H9 (cell line): ENCODE data around the gene RAB27B. TPM values are rescaled to one million over a fixed set of nuclear protein-coding genes. Genes with fewer than 3 reads are reported as not detected.

ENCODE experiments used
- DNase-seq: peaks from one replicate; pipeline ENCODE4 v3.0.0-alpha.2; 2017
- H2AFZ ChIP-seq: one replicate; pipeline ENCODE4 v1.6.1; 2013; ENCODE audit warnings: mild to moderate bottlenecking, low read length, control low read depth, moderate library complexity
- H2AK5ac ChIP-seq: 2 replicates; pipeline ENCODE4 v1.6.1; 2013; ENCODE audit warnings: low read length, control low read depth, mixed read lengths; ENCODE audit not compliant: insufficient read length
- H2BK120ac ChIP-seq: one replicate; pipeline ENCODE4 v1.6.1; 2013; ENCODE audit warnings: low read depth, mild to moderate bottlenecking, low read length, control low read depth, inconsistent platforms; ENCODE audit not compliant: poor library complexity, severe bottlenecking
- H2BK12ac ChIP-seq: 2 replicates; pipeline ENCODE4 v1.6.1; 2013; ENCODE audit warnings: low read length, control low read depth, mixed read lengths, low read depth; ENCODE audit not compliant: insufficient read length
- H2BK15ac ChIP-seq: 2 replicates; pipeline ENCODE4 v1.6.1; 2013; ENCODE audit warnings: low read depth, low read length, control low read depth
- H2BK20ac ChIP-seq: one replicate; pipeline ENCODE4 v1.6.1; 2013; ENCODE audit warnings: low read depth, mild to moderate bottlenecking, low read length, control low read depth, inconsistent platforms; ENCODE audit not compliant: poor library complexity, severe bottlenecking
- H2BK5ac ChIP-seq: 2 replicates; pipeline ENCODE4 v1.6.1; 2013; ENCODE audit warnings: low read length, control low read depth, mixed read lengths; ENCODE audit not compliant: insufficient read length
- H3K14ac ChIP-seq: 2 replicates; pipeline ENCODE4 v1.6.1; 2013; ENCODE audit warnings: low read length, control low read depth; ENCODE audit not compliant: insufficient read depth
- H3K18ac ChIP-seq: 2 replicates; pipeline ENCODE4 v1.6.1; 2013; ENCODE audit warnings: low read depth, mild to moderate bottlenecking, mixed read lengths, low read length, control low read depth; ENCODE audit not compliant: insufficient read length
- H3K23ac ChIP-seq: 2 replicates; pipeline ENCODE4 v1.6.1; 2013; ENCODE audit warnings: low read length, control low read depth, mixed read lengths, low read depth; ENCODE audit not compliant: insufficient read length
- H3K23me2 ChIP-seq: 2 replicates; pipeline ENCODE4 v1.6.1; 2013; ENCODE audit warnings: low read depth, mild to moderate bottlenecking, mixed read lengths, low read length, control low read depth; ENCODE audit not compliant: insufficient read length, poor library complexity, severe bottlenecking
- H3K27ac ChIP-seq: 2 replicates; pipeline ENCODE4 v1.5.1; 2013; ENCODE audit warnings: low read length, control low read depth, mixed read lengths, low read depth; ENCODE audit not compliant: insufficient read length
- H3K27me3 ChIP-seq: 2 replicates; pipeline ENCODE4 v1.6.1; 2013; ENCODE audit warnings: low read length, control low read depth, inconsistent platforms; ENCODE audit not compliant: insufficient read depth
- H3K4ac ChIP-seq: 2 replicates; pipeline ENCODE4 v1.6.1; 2013; ENCODE audit warnings: low read depth, mild to moderate bottlenecking, control low read depth, inconsistent platforms, low read length, moderate library complexity
- H3K4me1 ChIP-seq: 2 replicates; pipeline ENCODE4 v1.6.1; 2013; ENCODE audit warnings: low read length, control low read depth, inconsistent platforms; ENCODE audit not compliant: insufficient read depth
- H3K4me2 ChIP-seq: 2 replicates; pipeline ENCODE4 v1.6.1; 2013; ENCODE audit warnings: low read length, control low read depth, mixed read lengths; ENCODE audit not compliant: insufficient read length, insufficient read depth
- H3K56ac ChIP-seq: 2 replicates; pipeline ENCODE4 v1.6.1; 2013; ENCODE audit warnings: low read depth, mild to moderate bottlenecking, mixed read lengths, low read length, control low read depth; ENCODE audit not compliant: insufficient read length
- H3K79me1 ChIP-seq: 2 replicates; pipeline ENCODE4 v1.6.1; 2013; ENCODE audit warnings: low read depth, mild to moderate bottlenecking, moderate library complexity, low read length, control low read depth, inconsistent platforms; ENCODE audit not compliant: insufficient read depth, poor library complexity, severe bottlenecking
- H3K79me2 ChIP-seq: 2 replicates; pipeline ENCODE4 v1.6.1; 2013; ENCODE audit warnings: low read length, control low read depth, inconsistent platforms; ENCODE audit not compliant: insufficient read depth
- H3K9ac ChIP-seq: 2 replicates; pipeline ENCODE4 v1.6.1; 2013; ENCODE audit warnings: low read length, control low read depth, mixed read lengths; ENCODE audit not compliant: insufficient read length; ENCODE audit errors: extremely low read depth
- H3K9me3 ChIP-seq: one replicate; pipeline ENCODE4 v1.6.1; 2013; ENCODE audit warnings: low read depth, low read length, inconsistent platforms; ENCODE audit not compliant: control insufficient read depth
- H3T11ph ChIP-seq: one replicate; pipeline ENCODE4 v1.6.1; 2013; ENCODE audit warnings: mild to moderate bottlenecking, low read length, control low read depth, inconsistent platforms
- H4K20me1 ChIP-seq: one replicate; pipeline ENCODE4 v1.6.1; 2013; ENCODE audit not compliant: control insufficient read depth, insufficient read length, insufficient read depth
- H4K5ac ChIP-seq: 2 replicates; pipeline ENCODE4 v1.6.1; 2013; ENCODE audit warnings: low read depth, mild to moderate bottlenecking, mixed read lengths, low read length, control low read depth; ENCODE audit not compliant: insufficient read length
- H4K8ac ChIP-seq: replicated peaks from 2 replicates; pipeline ENCODE4 v1.6.1; 2013; ENCODE audit warnings: low read length, control low read depth, mixed read lengths, low read depth; ENCODE audit not compliant: insufficient read length
- H4K91ac ChIP-seq: 2 replicates; pipeline ENCODE4 v1.6.1; 2013; ENCODE audit warnings: low read depth, mild to moderate bottlenecking, moderate library complexity, mixed read lengths, low read length, control low read depth; ENCODE audit not compliant: insufficient read length
- H3K27ac Mint-ChIP-seq, 3 experiments: 2 replicates in 2 of 3; 3 replicates in 1 of 3; pipeline ENCODE4 v1.8.0; 2020 to 2021; ENCODE audit warnings: mixed read lengths in 3 of 3, mild to moderate bottlenecking in 1 of 3, moderate library complexity in 1 of 3
- H3K27me3 Mint-ChIP-seq: 2 replicates; pipeline ENCODE4 v1.8.0; 2021; ENCODE audit warnings: low read depth, mild to moderate bottlenecking, moderate library complexity, mixed read lengths
- H3K36me3 Mint-ChIP-seq, 3 experiments: 2 replicates in 2 of 3; 3 replicates in 1 of 3; pipeline ENCODE4 v1.8.0; 2020 to 2021; ENCODE audit warnings: low read depth in 3 of 3, mixed read lengths in 3 of 3; ENCODE audit not compliant: insufficient read depth in 1 of 3
- H3K4me1 Mint-ChIP-seq, 2 experiments: 2 replicates each; pipeline ENCODE4 v1.8.0; 2020; ENCODE audit warnings: mixed read lengths in 2 of 2
- H3K4me3 Mint-ChIP-seq, 2 experiments: 2 replicates in 1 of 2; 3 replicates in 1 of 2; pipeline ENCODE4 v1.8.0; 2020 to 2021; ENCODE audit warnings: mild to moderate bottlenecking in 2 of 2, mixed read lengths in 2 of 2, moderate library complexity in 1 of 2
- H3K9me3 Mint-ChIP-seq, 2 experiments: 2 replicates in 1 of 2; 3 replicates in 1 of 2; pipeline ENCODE4 v1.8.0; 2020; ENCODE audit warnings: mild to moderate bottlenecking in 2 of 2, mixed read lengths in 2 of 2, moderate library complexity in 1 of 2
- WGBS: extraction: QIAGEN DNeasy Blood & Tissue Kit; methylation state at CpG from one replicate; pipeline ENCODE4 v1.1.7; 2013; ENCODE audit warnings: missing lambda C conversion rate, low lambda C conversion rate, mixed read lengths; ENCODE audit not compliant: insufficient read length; ENCODE audit errors: extremely low coverage; 5-methylcytosine and 5-hydroxymethylcytosine counted together
- total RNA-seq: library from RNA; stranded (reverse); gene quantifications from 2 replicates; pipeline ENCODE4 v1.2.1, GENCODE V29; 2021
- TF ChIP-seq, protein P1 (sequence below): fragments of 200-600 bp; sonication (generic); conservative IDR thresholded peaks from 3 replicates; pipeline ENCODE4 v1.8.0; 2021; ENCODE audit warnings: antibody characterized with exemption, mild to moderate bottlenecking

RAB27B gene
- total RNA-seq, 1 experiment from 2014 or later: 0.15 TPM

- no peak overlapping the region for H2AFZ ChIP-seq
Measured at GRCh38 chr18:54905629-54906028, 77.4 kb downstream of the RAB27B start.

More at GRCh38 chr18:54905629-54906028, 77.4 kb downstream of the RAB27B start:
- Histone ChIP-seq H3K4ac (no peak overlapping the region), H2BK5ac (no peak overlapping the region), H2AK5ac (no peak overlapping the region), H2BK15ac (no peak overlapping the region), H4K20me1 (no peaks in the 10 kb centered on the region), H3K23ac (no peak overlapping the region), H3K23me2 (no peaks in the 10 kb centered on the region), H3K27me3 (no peaks in the 10 kb centered on the region), H3K4me2 (no peak overlapping the region), H3K79me1 (no peaks in the 10 kb centered on the region), H2BK12ac (no peak overlapping the region), H2BK20ac (no peak overlapping the region), H3K14ac (no peak overlapping the region), H4K8ac (no peak overlapping the region), H3K79me2 (no peaks in the 10 kb centered on the region), H2BK120ac (no peak overlapping the region), H3K56ac (no peak overlapping the region), H3K4me1 (no peaks in the 10 kb centered on the region), H4K5ac (no peak overlapping the region), H4K91ac (no peak overlapping the region), H3K18ac (no peak overlapping the region), H3K9me3 (no peaks in the 10 kb centered on the region), H3K9ac (no peak overlapping the region), H3T11ph (no peak overlapping the region), H3K27ac (no peak overlapping the region)
- Mint-ChIP-seq H3K9me3 (no peaks in the 10 kb centered on the region; a peak in 1 of 5 replicates), H3K4me3 (no peak overlapping the region), H3K4me1 (0 out of 4 replicates have a peak, but pooled peaks cover 4 to 7% of the 10 kb centered on the region in 2 experiments), H3K27me3 (no peaks in the 10 kb centered on the region), H3K27ac (no peak overlapping the region), H3K36me3 (peaks cover 0 to 1% (median 0%) of the 10 kb centered on the region in 3 experiments; a peak in 1 of 7 replicates)
- WGBS: no CpG with 5 or more reads among the region's 5 CpGs
- TF ChIP-seq, protein P1, sequence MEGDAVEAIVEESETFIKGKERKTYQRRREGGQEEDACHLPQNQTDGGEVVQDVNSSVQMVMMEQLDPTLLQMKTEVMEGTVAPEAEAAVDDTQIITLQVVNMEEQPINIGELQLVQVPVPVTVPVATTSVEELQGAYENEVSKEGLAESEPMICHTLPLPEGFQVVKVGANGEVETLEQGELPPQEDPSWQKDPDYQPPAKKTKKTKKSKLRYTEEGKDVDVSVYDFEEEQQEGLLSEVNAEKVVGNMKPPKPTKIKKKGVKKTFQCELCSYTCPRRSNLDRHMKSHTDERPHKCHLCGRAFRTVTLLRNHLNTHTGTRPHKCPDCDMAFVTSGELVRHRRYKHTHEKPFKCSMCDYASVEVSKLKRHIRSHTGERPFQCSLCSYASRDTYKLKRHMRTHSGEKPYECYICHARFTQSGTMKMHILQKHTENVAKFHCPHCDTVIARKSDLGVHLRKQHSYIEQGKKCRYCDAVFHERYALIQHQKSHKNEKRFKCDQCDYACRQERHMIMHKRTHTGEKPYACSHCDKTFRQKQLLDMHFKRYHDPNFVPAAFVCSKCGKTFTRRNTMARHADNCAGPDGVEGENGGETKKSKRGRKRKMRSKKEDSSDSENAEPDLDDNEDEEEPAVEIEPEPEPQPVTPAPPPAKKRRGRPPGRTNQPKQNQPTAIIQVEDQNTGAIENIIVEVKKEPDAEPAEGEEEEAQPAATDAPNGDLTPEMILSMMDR: no peak
- no peak for DNase-seq
